Measurements from ENCODE around the gene KLHL36.
"Not testable (repeated sequence)": the region's sequence is repeated elsewhere in the genome, so short reads cannot be mapped to it uniquely, and the experiment has no call there.

The KLHL36 gene

GRCh38 chr16:84690088-84690819 lies 41.9 kb downstream of the KLHL36 start:
- DNase-seq (ENCODE audit: low read depth in 2 of 2) = no peak
- no peak overlapping the region for H3K4me3 ChIP-seq (replicated peaks in 1 of 2; ENCODE audit: low read depth in 2 of 2, low read length in 2 of 2)

GRCh38 chr16:84692451-84693214 lies 44.3 kb downstream of the KLHL36 start:
- TF ChIP-seq CTCF (IDR thresholded peaks at IDR 0.05; ENCODE audit: low read depth, low read length) = no peak
- DNase-seq (ENCODE audit: low read depth in 2 of 2) = peak; percentile 58 to 89
- H3K4me3 ChIP-seq (replicated peaks in 1 of 2; ENCODE audit: low read depth in 2 of 2, low read length in 2 of 2) = no peak overlapping the region

More at GRCh38 chr16:84690088-84690819, 41.9 kb downstream of the KLHL36 start:
- no peak for TF ChIP-seq CTCF (IDR thresholded peaks at IDR 0.05; ENCODE audit: low read depth, low read length)

- not testable (repeated sequence) for DNase-seq (ENCODE audit: low read depth in 2 of 2); H3K4me3 ChIP-seq (replicated peaks in 1 of 2; ENCODE audit: low read depth in 2 of 2, low read length in 2 of 2)
Observed at GRCh38 chr16:84693869-84694268, 45.6 kb downstream of the KLHL36 start.

- DNase-seq (ENCODE audit: low read depth in 2 of 2) = no peak
- no peak for TF ChIP-seq CTCF (IDR thresholded peaks at IDR 0.05; ENCODE audit: low read depth, low read length)
- H3K4me3 ChIP-seq (replicated peaks in 1 of 2; ENCODE audit: low read depth in 2 of 2, low read length in 2 of 2) = no peak overlapping the region
Observed at GRCh38 chr16:84694980-84695379, 46.7 kb downstream of the KLHL36 start.

GRCh38 chr16:84699147-84699711 lies 50.9 kb downstream of the KLHL36 start:
- H3K4me3 ChIP-seq (replicated peaks in 1 of 2; ENCODE audit: low read depth in 2 of 2, low read length in 2 of 2) = peak overlapping the region; percentile 53 to 82
- no peak for DNase-seq (ENCODE audit: low read depth in 2 of 2)
- TF ChIP-seq CTCF (IDR thresholded peaks at IDR 0.05; ENCODE audit: low read depth, low read length) = no peak

- peak; percentile 65 to 80 for DNase-seq (ENCODE audit: low read depth in 2 of 2)
- H3K4me3 ChIP-seq (replicated peaks in 1 of 2; ENCODE audit: low read depth in 2 of 2, low read length in 2 of 2) = peak within 1 kb of the TSS; percentile 82 to 84
- TF ChIP-seq CTCF (IDR thresholded peaks at IDR 0.05; ENCODE audit: low read depth, low read length) = no peak
Observed at GRCh38 chr16:84699712-84700445, 51.6 kb downstream of the KLHL36 start, which contains the start of gene USP10. Gene USP10 (plus strand): TSS chr16:84700000. CDS start chr16:84700091, 91 bp downstream.

All from cardiac fibroblast (primary cell).